GM18873 (cell line): ENCODE results near the gene MEI1.
"Not testable (repeated sequence)": the region's sequence is repeated elsewhere in the genome, so short reads cannot be mapped to it uniquely, and the experiment has no call there.

Source experiments
- ATAC-seq: cut with Tn5 transposase; IDR thresholded peaks from one replicate; pipeline ENCODE4 v1.9.1; 2021; ENCODE audit warnings: mild to moderate bottlenecking, moderate library complexity, moderate number of reproducible peaks; ENCODE audit not compliant: unreplicated experiment, low FRiP score

The MEI1 gene, protein sequence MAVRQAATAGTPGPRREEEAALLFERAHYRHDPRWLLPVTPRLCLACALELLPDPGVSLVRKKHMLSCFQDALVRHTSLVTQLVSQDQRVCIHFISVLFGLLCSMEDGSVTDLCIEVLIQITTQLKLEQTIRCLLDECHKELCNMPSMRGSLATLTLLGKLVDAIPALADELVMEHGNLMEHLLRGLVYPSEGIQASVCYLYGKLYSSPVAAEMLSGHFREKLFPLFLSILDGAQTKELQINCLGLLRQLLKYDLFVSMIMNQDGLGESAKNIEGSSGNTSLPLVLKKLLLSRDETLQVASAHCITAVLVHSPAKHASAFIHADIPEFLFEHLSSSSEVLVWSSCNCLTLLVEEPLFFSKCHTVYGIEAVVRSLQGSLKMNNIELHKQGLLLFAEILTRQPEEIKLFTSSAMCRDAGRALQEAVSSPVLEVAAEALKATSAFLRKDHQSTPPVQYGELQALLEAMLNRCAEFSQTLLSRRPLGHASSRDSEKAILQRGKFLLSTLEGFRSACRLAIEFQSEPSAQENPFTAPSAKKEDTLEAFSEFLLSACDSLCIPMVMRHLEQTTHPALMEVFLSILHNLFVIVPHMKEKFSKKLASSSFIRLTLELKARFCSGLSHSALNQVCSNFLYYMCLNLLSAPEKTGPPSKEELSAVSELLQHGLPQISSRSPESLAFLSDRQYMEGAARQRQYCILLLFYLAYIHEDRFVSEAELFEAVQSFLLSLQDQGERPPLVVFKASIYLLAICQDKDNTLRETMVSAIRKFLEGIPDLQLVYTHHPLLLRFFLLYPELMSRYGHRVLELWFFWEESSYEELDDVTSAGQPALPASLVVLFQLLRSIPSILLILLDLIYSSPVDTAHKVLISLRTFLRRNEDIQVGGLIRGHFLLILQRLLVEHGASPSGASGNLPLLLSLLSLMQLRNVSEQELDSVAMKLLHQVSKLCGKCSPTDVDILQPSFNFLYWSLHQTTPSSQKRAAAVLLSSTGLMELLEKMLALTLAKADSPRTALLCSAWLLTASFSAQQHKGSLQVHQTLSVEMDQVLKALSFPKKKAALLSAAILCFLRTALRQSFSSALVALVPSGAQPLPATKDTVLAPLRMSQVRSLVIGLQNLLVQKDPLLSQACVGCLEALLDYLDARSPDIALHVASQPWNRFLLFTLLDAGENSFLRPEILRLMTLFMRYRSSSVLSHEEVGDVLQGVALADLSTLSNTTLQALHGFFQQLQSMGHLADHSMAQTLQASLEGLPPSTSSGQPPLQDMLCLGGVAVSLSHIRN

GRCh38 chr22:41699264-41700107 is at the start of gene MEI1:
Gene MEI1, plus strand, starts transcription at chr22:41699503. Its CDS starts 36 bp downstream, at chr22:41699539.
- no peak for ATAC-seq

DNA sequence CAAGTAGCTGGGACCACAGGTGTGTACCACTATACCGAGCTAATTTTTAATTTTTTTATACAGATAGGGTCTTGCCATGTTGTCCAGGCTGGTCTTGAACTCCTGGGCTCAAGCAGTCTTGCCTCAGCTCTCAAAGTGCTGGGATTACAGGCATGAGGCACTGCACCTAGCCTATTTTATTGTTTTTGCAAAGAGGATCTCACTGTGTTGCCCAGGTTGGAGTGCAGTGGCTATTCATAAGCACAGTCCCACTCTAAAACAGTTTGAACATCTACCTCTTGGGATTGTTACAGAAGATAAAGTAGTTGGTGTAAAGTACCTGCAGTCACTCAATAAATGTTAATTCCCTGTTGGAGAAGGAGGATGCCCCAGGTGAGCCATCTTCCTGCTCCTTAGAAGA is 49.1 kb upstream of the MEI1 start:
- no peak for ATAC-seq

- ATAC-seq = no peak
Measured at GRCh38 chr22:41650821-41651220, 48.5 kb upstream of the MEI1 start.

DNA sequence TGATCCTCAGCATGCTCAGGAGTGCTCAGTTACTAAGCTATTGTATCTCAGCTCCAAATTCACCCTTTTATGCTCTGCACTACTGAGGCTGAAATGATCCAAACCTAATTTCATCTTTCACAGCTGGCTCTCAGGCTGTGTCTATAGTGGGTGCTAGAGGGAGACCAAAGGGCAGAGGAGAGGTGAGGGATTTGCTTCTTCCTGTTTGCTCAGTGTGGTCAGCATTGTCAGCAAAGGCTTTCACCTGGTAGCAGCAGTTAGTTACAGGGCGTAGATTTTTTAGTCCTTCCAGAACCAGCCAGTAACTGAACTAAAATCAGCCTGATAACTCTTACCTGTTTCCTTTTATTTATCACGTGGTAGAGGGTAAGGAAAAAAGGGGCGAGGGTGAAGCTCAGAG is 45.0 kb upstream of the MEI1 start:
- ATAC-seq = no peak

- ATAC-seq = no peak
Measured at GRCh38 chr22:41656556-41656955, 42.7 kb upstream of the MEI1 start.

- no peak for ATAC-seq
Measured at GRCh38 chr22:41657709-41658108, 41.6 kb upstream of the MEI1 start.

GRCh38 chr22:41658869-41659268 is 40.4 kb upstream of the MEI1 start:
- no peak for ATAC-seq

DNA sequence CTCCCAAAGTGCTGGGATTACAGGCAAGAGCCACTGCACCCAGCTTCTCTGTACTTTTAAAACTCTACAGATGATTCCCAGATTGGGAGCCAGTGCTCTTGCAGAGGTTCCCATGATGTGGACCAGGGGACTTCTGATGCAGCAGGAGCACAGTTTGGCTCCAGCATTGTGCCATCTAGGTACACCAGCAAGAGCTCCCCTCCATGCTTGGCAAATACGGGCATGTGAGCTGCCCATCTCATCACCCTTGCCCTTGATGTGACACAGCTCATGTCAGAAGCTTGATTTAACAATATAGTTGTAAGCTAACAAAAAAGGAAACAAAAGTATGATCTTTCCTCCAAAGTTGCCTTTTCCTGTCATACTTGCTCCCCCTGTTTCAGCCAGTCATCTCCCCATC is 39.4 kb upstream of the MEI1 start:
- ATAC-seq = no peak

DNA sequence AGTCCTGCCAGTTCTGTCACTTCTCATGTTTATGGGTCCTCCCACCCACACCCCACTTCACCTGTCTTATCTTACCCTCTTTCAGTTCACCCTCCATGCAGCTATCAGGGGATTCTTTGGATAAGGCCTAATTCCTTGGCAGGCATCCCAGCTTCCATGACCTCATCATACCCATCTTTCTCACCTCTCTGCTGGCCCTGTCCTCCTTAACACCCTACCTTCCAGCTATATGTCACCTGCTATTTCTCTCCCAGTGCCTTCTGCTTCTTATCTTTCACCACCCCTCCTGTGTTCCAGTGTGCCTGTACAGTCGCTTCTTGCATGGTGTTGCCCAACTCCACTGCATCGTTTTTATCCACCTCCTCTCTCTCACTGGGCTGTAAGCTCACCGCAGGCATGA is 38.9 kb upstream of the MEI1 start:
- ATAC-seq = no peak

DNA sequence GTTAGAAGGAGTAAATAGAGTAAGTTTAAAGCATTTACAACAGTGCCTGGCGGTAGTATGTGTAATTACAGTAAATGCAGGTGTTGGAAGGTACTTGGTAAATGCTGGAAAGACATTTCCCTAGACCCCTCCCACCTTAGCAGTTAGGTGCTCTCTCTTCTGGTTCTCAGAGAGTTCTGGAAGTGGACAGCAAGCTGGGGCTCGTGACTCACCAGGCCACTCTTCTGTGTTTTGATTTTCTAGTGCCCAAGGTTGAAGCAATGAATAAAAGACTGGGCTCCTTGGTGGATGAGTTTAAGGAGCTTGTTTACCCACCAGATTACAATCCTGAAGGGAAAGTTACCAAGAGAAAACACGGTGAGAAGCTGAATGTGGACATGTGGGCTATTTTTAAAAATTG is 38.2 kb upstream of the MEI1 start:
- no peak for ATAC-seq

- ATAC-seq = no peak
Measured at GRCh38 chr22:41661713-41662112, 37.6 kb upstream of the MEI1 start.

GRCh38 chr22:41663594-41663993 is 35.7 kb upstream of the MEI1 start:
- not testable (repeated sequence) for ATAC-seq

DNA sequence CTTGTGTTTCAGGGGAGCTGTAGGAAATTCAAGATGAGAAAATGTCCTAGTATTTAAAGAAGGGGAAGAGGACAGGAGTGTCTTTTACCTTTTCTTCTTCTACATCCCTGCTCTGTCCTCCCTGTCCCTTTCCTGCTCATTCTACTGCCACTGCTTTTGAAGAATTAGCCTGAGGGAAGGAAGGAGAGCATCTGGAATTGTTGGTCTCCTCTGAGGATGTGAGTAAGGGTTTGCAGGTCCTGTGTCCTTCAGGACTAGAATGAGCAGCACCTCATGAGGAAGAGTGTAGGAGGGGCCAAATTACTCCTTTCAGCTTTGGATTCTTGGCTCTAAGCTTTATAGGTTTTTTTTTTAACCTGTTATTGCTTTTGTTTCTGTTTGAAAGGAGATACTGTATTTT is 34.8 kb upstream of the MEI1 start:
- ATAC-seq = no peak

DNA sequence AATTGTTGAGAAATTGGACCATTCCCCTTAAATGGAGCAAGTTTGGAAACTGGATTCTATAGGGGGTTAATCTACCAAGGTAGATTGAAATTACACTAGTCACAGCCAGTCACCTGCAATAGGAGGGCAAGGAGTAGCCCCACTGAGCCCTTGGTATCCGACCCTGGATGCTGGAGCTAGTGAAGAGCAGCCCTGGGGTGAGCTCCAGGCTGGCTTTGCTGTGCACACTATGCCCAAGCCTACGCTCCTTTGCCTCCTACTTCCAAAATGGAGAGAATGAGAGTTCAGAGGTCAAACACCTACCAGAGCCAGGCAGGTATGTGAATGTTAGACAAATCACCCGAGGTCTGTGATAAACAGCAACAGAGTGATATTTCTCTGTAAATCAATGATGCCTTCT is 34.4 kb upstream of the MEI1 start:
- ATAC-seq = no peak

- no peak for ATAC-seq
Measured at GRCh38 chr22:41668971-41669911, 30.1 kb upstream of the MEI1 start.

DNA sequence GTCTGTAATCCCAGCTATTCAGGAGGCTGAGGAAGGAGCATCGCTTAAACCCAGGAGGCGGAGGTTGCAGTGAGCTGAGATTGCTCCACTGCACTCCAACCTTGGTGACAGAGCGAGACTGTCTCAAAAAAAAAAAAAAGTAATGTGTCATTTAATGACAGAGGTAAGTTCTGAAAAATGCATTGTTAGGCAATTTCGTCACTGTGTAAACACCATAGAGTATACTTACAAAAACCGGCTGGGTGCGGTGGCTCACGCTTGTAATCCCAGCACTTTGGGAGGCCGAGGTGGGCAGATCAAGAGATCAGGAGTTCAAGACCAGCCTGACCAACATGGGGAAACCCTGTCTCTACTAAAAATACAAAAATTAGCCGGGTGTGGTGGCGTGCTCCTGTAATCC is 27.2 kb upstream of the MEI1 start:
- not testable (repeated sequence) for ATAC-seq

- ATAC-seq = no peak
Measured at GRCh38 chr22:41672780-41673509, 26.4 kb upstream of the MEI1 start.

GRCh38 chr22:41674846-41675340 is 24.4 kb upstream of the MEI1 start:
- no peak for ATAC-seq
